GM12878 (cell line): ENCODE data around the gene GRN. TPM values are rescaled to one million over a fixed set of nuclear protein-coding genes. Genes with fewer than 3 reads are reported as not detected.

ENCODE experiments used
- ATAC-seq: fragments of 200-7000 bp; cut with Tn5 transposase; 3 replicates; pipeline ENCODE4 v1.9.1; 2020; ENCODE audit warnings: mild to moderate bottlenecking, moderate library complexity
- BruUV-seq: library from RNA; stranded (reverse); fragments of 400-500 nt; replicated peaks from 2 replicates; lab custom pipeline; 2021; lab: Mats Ljungman, UMichigan
- CTCF ChIA-PET: fragments of 300-600 bp; sonication (Branson Sonifier 250); formaldehyde crosslinking; extraction: SDS; loops from one replicate; lab custom pipeline; 2021; ENCODE audit warnings: inconsistent platforms; lab: Yijun Ruan, JAX
- POLR2A ChIA-PET: fragments of 350-600 bp; formaldehyde crosslinking; extraction: SDS; loops from one replicate; lab custom pipeline; 2021; ENCODE audit warnings: inconsistent platforms; lab: Charles Lee
- RAD21 ChIA-PET: fragments of 300-600 bp; sonication (Branson Sonifier 250); formaldehyde crosslinking; loops from one replicate; lab custom pipeline; 2023; ENCODE audit warnings: antibody characterized with exemption; ENCODE audit not compliant: unreplicated experiment; lab: Charles Lee
- SMC1A ChIA-PET: fragments of 300-600 bp; sonication (Branson Sonifier 250); formaldehyde crosslinking; loops from one replicate; lab custom pipeline; 2023; ENCODE audit not compliant: unreplicated experiment, uncharacterized antibody; lab: Charles Lee
- DNase-seq: peaks from one replicate; pipeline ENCODE4 v3.0.0-alpha.2; 2011; ENCODE audit warnings: low read depth, low spot score
- FAIRE-seq: peaks from 3 replicates; lab custom pipeline; 2011; peaks lifted over from hg19 to GRCh38; lab: Jason Lieb, UNC
- H2AFZ ChIP-seq: 2 replicates; pipeline ENCODE4 v1.6.0; 2011; ENCODE audit warnings: low read depth, low read length, control low read depth; ENCODE audit not compliant: control insufficient read depth
- H3K27ac ChIP-seq: 2 replicates; pipeline ENCODE4 v1.5.1; 2011; ENCODE audit warnings: control low read depth; ENCODE audit not compliant: control insufficient read depth, insufficient read depth
- H3K27me3 ChIP-seq, 2 experiments: replicated peaks in 1 of 2; 2 replicates each; pipeline versions ENCODE4 v1.6.0 to v1.6.1; 2011; ENCODE audit warnings: low read length in 1 of 2; ENCODE audit not compliant: control insufficient read depth in 2 of 2, insufficient read depth in 2 of 2
- H3K36me3 ChIP-seq, 2 experiments: 2 replicates each; pipeline ENCODE4 v1.5.1; 2011; ENCODE audit warnings: low read length in 1 of 2; ENCODE audit not compliant: control insufficient read depth in 2 of 2, insufficient read depth in 2 of 2
- H3K4me1 ChIP-seq: 2 replicates; pipeline ENCODE4 v1.6.1; 2011; ENCODE audit warnings: mild to moderate bottlenecking, low read length, moderate library complexity, mixed read lengths; ENCODE audit not compliant: control insufficient read depth, insufficient read depth
- H3K4me2 ChIP-seq: 2 replicates; pipeline ENCODE4 v1.6.0; 2011; ENCODE audit warnings: control low read depth; ENCODE audit not compliant: control insufficient read depth, insufficient read depth
- H3K4me3 ChIP-seq: fragments of 200-600 bp; sonication (generic); 2 replicates; pipeline ENCODE4 v1.5.1; 2016
- H3K79me2 ChIP-seq: 2 replicates; pipeline ENCODE4 v1.6.0; 2011; ENCODE audit warnings: low read length; ENCODE audit not compliant: control insufficient read depth, insufficient read depth
- H3K9ac ChIP-seq: 2 replicates; pipeline ENCODE4 v1.8.0; 2011; ENCODE audit warnings: low read length, control low read depth, mixed read lengths; ENCODE audit not compliant: control insufficient read depth, insufficient read depth
- H3K9me3 ChIP-seq: replicated peaks from 3 replicates; pipeline ENCODE4 v1.5.1; 2011; ENCODE audit warnings: mild to moderate bottlenecking, low read length; ENCODE audit not compliant: control insufficient read depth, insufficient read depth
- H4K20me1 ChIP-seq: 2 replicates; pipeline ENCODE4 v1.6.0; 2011; ENCODE audit not compliant: control insufficient read depth, insufficient read depth
- E4F1 ChIP-seq: fragments of 450-650 bp; IDR thresholded peaks from 2 replicates; pipeline ENCODE4 v1.6.1; 2018; ENCODE audit warnings: borderline replicate concordance, mild to moderate bottlenecking; ENCODE audit not compliant: partially characterized antibody
- HSF1 ChIP-seq: fragments of 150-350 bp; IDR thresholded peaks from 2 replicates; pipeline ENCODE4 v1.6.1; 2014; ENCODE audit warnings: mild to moderate bottlenecking, low read depth, low read length
- KDM1A ChIP-seq: fragments of 200-600 bp; sonication (generic); IDR thresholded peaks from 2 replicates; pipeline ENCODE4 v1.6.1; 2016; ENCODE audit warnings: borderline replicate concordance
- SMAD5 ChIP-seq: IDR thresholded peaks from 2 replicates; pipeline ENCODE4 v1.6.1; 2016; ENCODE audit warnings: antibody characterized with exemption, low read depth
- ZBTB11 ChIP-seq: fragments of 450-650 bp; formaldehyde crosslinking; IDR thresholded peaks from 2 replicates; pipeline ENCODE4 v1.5.0; 2022; ENCODE audit warnings: mild to moderate bottlenecking, missing genetic modification characterization
- ZNF622 ChIP-seq: fragments of 450-650 bp; IDR thresholded peaks from 2 replicates; pipeline ENCODE4 v1.6.1; 2017; ENCODE audit warnings: mild to moderate bottlenecking, inconsistent platforms
- WGBS: methylation state at CpG from one replicate; pipeline ENCODE4 v1.1.6; 2016; ENCODE audit warnings: low lambda C conversion rate; ENCODE audit not compliant: insufficient replicate concordance, insufficient coverage; ENCODE audit errors: missing lambda C conversion rate; 5-methylcytosine and 5-hydroxymethylcytosine counted together
- in situ Hi-C: fragments of 300-500 bp; cut with MboI; formaldehyde crosslinking; loops from 9 replicates; pipeline ENCODE4 v1.14.3; 2018; ENCODE audit warnings: mixed read lengths
- intact Hi-C: fragments of 100-400 bp; cut with micrococcal nuclease; formaldehyde crosslinking; loops from one replicate; pipeline ENCODE4 v1.14.2; 2022; ENCODE audit not compliant: unreplicated experiment
- polyA plus RNA-seq, 11 experiments: library from polyadenylated mRNA; depleted of rRNA in 4 of 11; unstranded in 6 of 11; stranded (reverse) in 5 of 11; fragments of >200 nt; fragmentation: Nextera tagmentation in 4 of 11; fragmentation: Illumina TruSeq in 1 of 11; extraction: Ambion mirVana in 4 of 11; extraction: Trizol in 1 of 11; gene quantifications; 1 replicate in 1 of 11; 2 replicates in 10 of 11; pipeline versions ENCODE4 v1.2.1 to v1.2.3, GENCODE V29; 2011 to 2016; ENCODE audit warnings: inconsistent platforms in 2 of 11, missing spikeins in 2 of 11, low read depth in 1 of 11
- total RNA-seq, 4 experiments: library from RNA; depleted of rRNA in 3 of 4; stranded (reverse); fragments of >200 nt in 3 of 4; fragmentation: Illumina TruSeq in 1 of 4; extraction: Trizol in 1 of 4; gene quantifications; 2 replicates each; pipeline versions ENCODE4 v1.2.1 to v1.2.3, GENCODE V29; 2013 to 2021

GRN gene
- total and polyA plus RNA-seq, 10 of the 15 experiments (the other 5 are each of a cell fraction or from before 2014, with no cell fraction given) = 22.3 to 389 (median 139) TPM

GRCh38 chr17:44314031-44314430 is 31.1 kb upstream of the GRN start:
- no TSS peak for BruUV-seq
- ChIA-PET RAD21 (no interaction called here), CTCF (no interaction called here), POLR2A (interaction anchor here (0.7 kb wide), 1 partner anchor 107 kb away, joined by 5 read pairs; no protein-coding TSS in a partner anchor), SMC1A (no interaction called here)
- H3K4me2 ChIP-seq = no peak overlapping the region
- intact Hi-C loops = no loop called here
- no peak overlapping the region for H3K4me3 ChIP-seq
- H3K79me2 ChIP-seq = no peaks in the 10 kb centered on the region
- peaks cover 14% of the 10 kb centered on the region for H3K4me1 ChIP-seq
- no peak for DNase-seq
- H3K27ac ChIP-seq = no peak overlapping the region
- no peaks in the 10 kb centered on the region; a peak in 1 of 4 replicates for H3K36me3 ChIP-seq
- no peak overlapping the region for H2AFZ ChIP-seq
- no peak for ATAC-seq
- H3K9ac ChIP-seq = no peak overlapping the region
- H3K9me3 ChIP-seq = no peaks in the 10 kb centered on the region
- TF ChIP-seq ZNF622 = no peak
- no peak for TF ChIP-seq SMAD5
- TF ChIP-seq E4F1 = no peak
- TF ChIP-seq HSF1 = no peak
- TF ChIP-seq ZBTB11 (CRISPR knock-in tag) = no peak
- TF ChIP-seq KDM1A = no peak
- H3K27me3 ChIP-seq = peaks cover 4 to 14% of the 10 kb centered on the region in 2 experiments; a peak in 3 of 4 replicates
- FAIRE-seq = no peak
- in situ Hi-C loops = no loop called here
- 0 out of 2 replicates have a peak, but pooled peaks cover 2% of the 10 kb centered on the region for H4K20me1 ChIP-seq
- 51% methylated on average over 7 of the region's 7 CpGs for WGBS
